H1 (cell line): ENCODE results near the gene C2orf76.

Experiments
- CBX5 ChIP-seq: fragments of 300-800, 300-1000 bp; sonication (generic); IDR thresholded peaks from 2 replicates; pipeline ENCODE4 v1.7.1; 2016; ENCODE audit warnings: antibody characterized with exemption, low read length, low read depth
- CREB1 ChIP-seq: IDR thresholded peaks from 2 replicates; pipeline ENCODE4 v1.6.1; 2012; ENCODE audit warnings: inconsistent platforms
- EP300 ChIP-seq, 2 experiments: IDR thresholded peaks; 1 replicate in 1 of 2; 2 replicates in 1 of 2; pipeline ENCODE4 v1.6.1; 2011 to 2012; ENCODE audit warnings: low read depth in 2 of 2, low read length in 2 of 2, mild to moderate bottlenecking in 2 of 2, borderline replicate concordance in 1 of 2, inconsistent platforms in 1 of 2, moderate library complexity in 1 of 2
- EZH2 ChIP-seq: fragments of 200-600 bp; sonication (generic); IDR thresholded peaks from 2 replicates; pipeline ENCODE4 v1.7.1; 2012; ENCODE audit warnings: low read depth, mild to moderate bottlenecking, moderate library complexity, low read length, inconsistent platforms; ENCODE audit not compliant: severe bottlenecking
- KDM4A ChIP-seq: IDR thresholded peaks from one replicate; pipeline ENCODE4 v1.7.1; 2012; ENCODE audit warnings: low read depth, mild to moderate bottlenecking, moderate library complexity, low read length, inconsistent platforms; ENCODE audit not compliant: severe bottlenecking
- POLR2A ChIP-seq, 2 experiments: IDR thresholded peaks; 1 replicate in 1 of 2; 2 replicates in 1 of 2; pipeline ENCODE4 v1.6.1; 2011; ENCODE audit warnings: low read depth in 2 of 2, low read length in 2 of 2, mild to moderate bottlenecking in 2 of 2; ENCODE audit errors: control extremely low read depth in 1 of 2
- SP1 ChIP-seq: IDR thresholded peaks from 2 replicates; pipeline ENCODE4 v1.6.1; 2011; ENCODE audit warnings: low read depth, low read length
- SP2 ChIP-seq: IDR thresholded peaks from 2 replicates; pipeline ENCODE4 v1.6.1; 2012; ENCODE audit warnings: mild to moderate bottlenecking, low read length, inconsistent platforms
- TAF1 ChIP-seq: IDR thresholded peaks from 2 replicates; pipeline ENCODE4 v1.6.1; 2011; ENCODE audit warnings: mild to moderate bottlenecking, low read depth, low read length
- TEAD4 ChIP-seq: IDR thresholded peaks from 2 replicates; pipeline ENCODE4 v1.6.1; 2012; ENCODE audit warnings: low read depth, low read length, inconsistent platforms, mixed read lengths
- ZNF274 ChIP-seq: IDR thresholded peaks from 2 replicates; pipeline ENCODE4 v1.7.0; 2012; ENCODE audit warnings: low read length, borderline replicate concordance; ENCODE audit errors: extremely low read depth
- TF ChIP-seq, protein P1 (sequence below), 3 experiments: IDR thresholded peaks; 1 replicate in 2 of 3; 2 replicates in 1 of 3; pipeline versions ENCODE4 v1.5.1 to v1.6.1; 2011; ENCODE audit warnings: low read length in 3 of 3, mild to moderate bottlenecking in 3 of 3, inconsistent platforms in 2 of 3, low read depth in 1 of 3, moderate library complexity in 1 of 3; ENCODE audit not compliant: insufficient read depth in 1 of 3; ENCODE audit errors: control extremely low read depth in 1 of 3

GRCh38 chr2:119305497-119306195 lies 61.0 kb downstream of the C2orf76 start:
- TF ChIP-seq, protein P1, sequence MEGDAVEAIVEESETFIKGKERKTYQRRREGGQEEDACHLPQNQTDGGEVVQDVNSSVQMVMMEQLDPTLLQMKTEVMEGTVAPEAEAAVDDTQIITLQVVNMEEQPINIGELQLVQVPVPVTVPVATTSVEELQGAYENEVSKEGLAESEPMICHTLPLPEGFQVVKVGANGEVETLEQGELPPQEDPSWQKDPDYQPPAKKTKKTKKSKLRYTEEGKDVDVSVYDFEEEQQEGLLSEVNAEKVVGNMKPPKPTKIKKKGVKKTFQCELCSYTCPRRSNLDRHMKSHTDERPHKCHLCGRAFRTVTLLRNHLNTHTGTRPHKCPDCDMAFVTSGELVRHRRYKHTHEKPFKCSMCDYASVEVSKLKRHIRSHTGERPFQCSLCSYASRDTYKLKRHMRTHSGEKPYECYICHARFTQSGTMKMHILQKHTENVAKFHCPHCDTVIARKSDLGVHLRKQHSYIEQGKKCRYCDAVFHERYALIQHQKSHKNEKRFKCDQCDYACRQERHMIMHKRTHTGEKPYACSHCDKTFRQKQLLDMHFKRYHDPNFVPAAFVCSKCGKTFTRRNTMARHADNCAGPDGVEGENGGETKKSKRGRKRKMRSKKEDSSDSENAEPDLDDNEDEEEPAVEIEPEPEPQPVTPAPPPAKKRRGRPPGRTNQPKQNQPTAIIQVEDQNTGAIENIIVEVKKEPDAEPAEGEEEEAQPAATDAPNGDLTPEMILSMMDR (IDR thresholded peaks at IDR 0.05; ENCODE audit: control extremely low read depth in 1 of 3, insufficient read depth in 1 of 3, low read depth in 1 of 3, low read length in 3 of 3): no peak
- TF ChIP-seq POLR2A (IDR thresholded peaks at IDR 0.05; ENCODE audit: control extremely low read depth in 1 of 2, low read depth in 2 of 2, low read length in 2 of 2): no peak
- TF ChIP-seq SP2: no peak
- TF ChIP-seq CREB1: no peak
- no peak for TF ChIP-seq EP300 (IDR thresholded peaks at IDR 0.05; ENCODE audit: borderline replicate concordance in 1 of 2, low read depth in 2 of 2, low read length in 2 of 2)
- TF ChIP-seq TEAD4: no peak
- no peak for TF ChIP-seq ZNF274
- no peak for TF ChIP-seq KDM4A
- TF ChIP-seq CBX5: no peak
- no peak for TF ChIP-seq TAF1
- TF ChIP-seq EZH2: no peak
- no peak for TF ChIP-seq SP1
